Activated naive CD4-positive, alpha-beta T cell treated with anti-CD3 and anti-CD28 coated beads for 36 hours (primary cell): ENCODE results near the gene RNF167. TPM values are rescaled to one million over a fixed set of nuclear protein-coding genes. Genes with fewer than 3 reads are reported as not detected.

Experiments used
- CTCF ChIA-PET: fragments of 350-600 bp; sonication (Branson Sonifier 250); formaldehyde crosslinking; loops from one replicate; lab custom pipeline; 2021; ENCODE audit warnings: antibody characterized with exemption; lab: Charles Lee
- DNase-seq: peaks from one replicate; pipeline ENCODE4 v3.0.0-alpha.2; 2020
- H3K27ac Mint-ChIP-seq: one replicate; pipeline ENCODE4 v1.8.0; 2021; ENCODE audit warnings: mild to moderate bottlenecking, mixed read lengths
- H3K27me3 Mint-ChIP-seq: one replicate; pipeline ENCODE4 v1.8.0; 2021; ENCODE audit warnings: low read depth, mixed read lengths
- H3K36me3 Mint-ChIP-seq: one replicate; pipeline ENCODE4 v1.8.0; 2021; ENCODE audit warnings: low read depth, mixed read lengths
- H3K4me1 Mint-ChIP-seq: one replicate; pipeline ENCODE4 v1.8.0; 2021; ENCODE audit warnings: low read depth, mixed read lengths
- H3K4me3 Mint-ChIP-seq: one replicate; pipeline ENCODE4 v1.8.0; 2021; ENCODE audit warnings: mild to moderate bottlenecking, moderate library complexity, mixed read lengths
- H3K9me3 Mint-ChIP-seq: one replicate; pipeline ENCODE4 v1.8.0; 2021; ENCODE audit warnings: mixed read lengths
- intact Hi-C: fragments of 100-400 bp; cut with micrococcal nuclease; formaldehyde crosslinking; loops from one replicate; pipeline ENCODE4 v1.15.1; 2023
- total RNA-seq, 2 experiments: library from RNA; stranded (reverse); gene quantifications; one replicate each; pipeline ENCODE4 v1.2.3, GENCODE V29; 2021

RNF167 gene
- 100 to 1,000 TPM; 133 to 140 TPM for total RNA-seq

DNA sequence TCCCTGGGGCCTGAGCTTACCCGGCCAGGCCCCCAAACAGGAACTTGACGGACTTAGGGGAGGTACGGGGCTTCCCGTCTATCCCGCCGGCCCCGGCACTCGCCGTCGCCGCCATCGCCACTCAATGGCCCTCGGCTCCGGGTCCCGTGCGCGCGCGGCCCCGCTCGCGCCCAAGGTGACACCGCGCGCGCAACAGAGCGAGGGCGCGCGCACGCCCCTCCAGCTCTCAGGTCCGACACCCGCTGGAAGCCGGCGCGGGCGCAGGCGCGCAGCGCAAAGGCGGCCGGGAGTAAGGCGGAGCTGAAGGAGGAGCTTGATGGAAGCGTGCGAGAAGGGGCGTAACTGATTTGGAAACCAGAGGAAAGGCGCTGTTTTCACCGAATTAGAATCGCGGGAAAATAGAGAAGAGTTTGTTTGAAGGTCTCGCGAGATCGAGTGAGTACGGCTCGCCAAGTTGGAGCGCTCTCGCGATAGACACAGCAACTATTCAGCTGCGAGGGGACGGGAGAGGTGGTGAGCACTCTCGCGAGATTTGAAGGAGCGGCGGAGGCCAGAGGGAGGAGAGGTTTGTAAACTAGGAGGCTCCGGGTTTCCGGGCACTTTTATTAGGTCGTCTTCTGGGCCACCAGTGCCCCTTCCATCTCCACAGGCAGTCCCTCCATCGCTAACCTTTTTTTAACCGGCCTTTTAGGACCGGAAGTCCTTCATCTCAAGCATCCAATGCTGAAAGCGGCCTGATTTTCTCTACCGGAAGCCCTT lies at the start of gene RNF167, which contains the start of gene SLC25A11:
Gene RNF167 (plus strand): TSS at position 473 of the 759 bp plus-strand sequence. CDS start 642 bp downstream, outside the sequence.
Gene SLC25A11 (minus strand): TSS at position 251 of the 759 bp plus-strand sequence. CDS start 136 bp downstream, at position 115.
- H3K4me3 Mint-ChIP-seq: peak within 1 kb of the TSS; percentile 94
- no peaks in the 10 kb centered on the region for H3K9me3 Mint-ChIP-seq

DNA sequence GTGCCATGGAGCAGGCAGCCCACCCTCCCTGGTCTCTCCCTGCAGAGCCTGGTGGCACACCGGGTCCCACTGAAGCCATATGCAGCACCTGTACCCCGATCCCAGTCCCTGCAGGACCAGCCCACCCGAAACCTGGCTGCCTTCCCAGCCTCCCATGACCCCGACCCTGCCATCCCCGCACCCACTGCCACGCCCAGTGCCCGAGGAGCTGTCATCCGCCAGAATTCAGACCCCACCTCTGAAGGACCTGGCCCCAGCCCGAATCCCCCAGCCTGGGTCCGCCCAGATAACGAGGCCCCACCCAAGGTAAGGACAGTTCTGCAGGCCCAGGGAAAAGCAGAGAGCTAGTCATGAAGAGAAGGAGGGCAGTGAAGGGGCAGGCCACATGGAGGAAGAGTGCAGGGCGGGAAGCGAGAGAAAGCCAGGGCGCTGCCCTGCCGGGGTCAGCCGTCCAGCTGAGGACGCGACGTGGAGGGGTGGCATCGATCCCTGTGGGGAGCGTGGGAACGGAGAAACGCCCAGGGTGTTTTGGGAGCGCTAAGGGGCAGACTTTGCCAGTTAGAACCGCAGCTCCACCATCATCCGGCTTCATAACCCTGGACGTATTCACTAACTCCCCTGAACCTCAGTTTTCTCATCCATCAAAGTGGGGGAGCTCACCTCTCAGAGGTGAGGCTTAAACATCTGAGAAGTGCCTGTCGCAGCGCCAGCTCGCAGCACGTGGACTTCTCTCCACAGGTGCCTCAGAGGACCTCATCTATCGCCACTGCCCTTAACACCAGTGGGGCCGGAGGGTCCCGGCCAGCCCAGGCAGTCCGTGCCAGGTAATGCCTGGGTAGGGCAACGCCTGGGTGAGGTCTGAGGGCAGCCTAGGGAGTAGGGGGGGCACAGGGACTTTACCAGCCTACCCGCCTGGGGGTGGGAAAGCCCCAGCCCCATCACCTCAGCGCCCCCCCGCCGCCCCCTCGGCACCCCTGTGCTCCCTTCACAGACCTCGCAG lies 48.4 kb upstream of the RNF167 start:
- H3K36me3 Mint-ChIP-seq: peaks cover 11% of the 10 kb centered on the region

More for the DNA sequence above, at the start of gene RNF167, which contains the start of gene SLC25A11:
- Mint-ChIP-seq H3K36me3 (peaks cover 62% of the 10 kb centered on the region), H3K4me1 (peaks cover 56% of the 10 kb centered on the region), H3K27me3 (no peaks in the 10 kb centered on the region), H3K27ac (peak within 1 kb of the TSS; percentile 99)
- CTCF ChIA-PET: interaction anchor here (0.7 to 2.8 kb wide), 6 partner anchors 12 to 150 kb away, joined by 3 to 15 read pairs (median 4); partner anchors contain the start of genes C17orf107 and SPAG7
- DNase-seq: peak; percentile 98
- intact Hi-C loops: loop anchor here (1.0 to 10.0 kb wide), 11 partner anchors 8 to 975 kb away; partner anchors contain the start of genes ARRB2, ATP2A3, C17orf107 and CAMTA2

DNA sequence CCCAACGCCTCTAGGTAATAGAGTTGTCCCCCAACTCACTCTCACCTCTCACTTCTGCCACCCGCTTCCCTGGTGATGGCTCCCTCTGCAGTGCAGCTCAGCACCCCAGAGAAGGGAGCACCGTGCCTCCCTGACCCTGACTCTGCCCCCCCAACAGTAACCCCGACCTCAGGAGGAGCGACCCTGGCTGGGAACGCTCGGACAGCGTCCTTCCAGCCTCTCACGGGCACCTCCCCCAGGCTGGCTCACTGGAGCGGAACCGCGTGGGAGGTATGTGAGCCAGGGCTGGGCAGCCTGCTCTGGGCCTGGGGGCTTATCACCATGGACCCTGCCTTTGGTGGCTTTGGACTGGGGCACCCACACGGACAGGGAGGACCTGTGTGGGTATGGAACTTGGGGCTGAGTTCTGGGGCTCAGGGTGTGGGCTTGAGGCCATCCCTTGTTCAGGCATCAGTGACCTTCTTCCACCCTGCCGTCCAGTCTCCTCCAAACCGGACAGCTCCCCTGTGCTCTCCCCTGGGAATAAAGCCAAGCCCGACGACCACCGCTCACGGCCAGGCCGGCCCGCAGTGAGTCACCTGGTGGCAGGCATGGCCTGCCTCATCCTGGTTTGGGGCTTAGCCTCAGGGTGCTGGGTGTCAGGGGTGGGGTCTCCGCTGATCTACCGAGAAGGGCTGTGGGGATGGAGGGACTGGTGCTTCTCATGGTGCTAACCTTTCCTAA lies 47.4 kb upstream of the RNF167 start:
- peaks cover 11% of the 10 kb centered on the region for H3K36me3 Mint-ChIP-seq

More for the DNA sequence above, 48.4 kb upstream of the RNF167 start:
- H3K9me3 Mint-ChIP-seq: no peaks in the 10 kb centered on the region
- CTCF ChIA-PET: interaction anchor here (0.5 to 1.6 kb wide), 3 partner anchors 11 to 325 kb away, joined by 3 to 4 read pairs (median 4); partner anchors contain the start of gene CHRNE
- H3K27me3 Mint-ChIP-seq: no peaks in the 10 kb centered on the region
- no peak overlapping the region for H3K27ac Mint-ChIP-seq
- intact Hi-C loops: no loop called here
- H3K4me1 Mint-ChIP-seq: no peaks in the 10 kb centered on the region
- DNase-seq: no peak
- H3K4me3 Mint-ChIP-seq: no peak overlapping the region

DNA sequence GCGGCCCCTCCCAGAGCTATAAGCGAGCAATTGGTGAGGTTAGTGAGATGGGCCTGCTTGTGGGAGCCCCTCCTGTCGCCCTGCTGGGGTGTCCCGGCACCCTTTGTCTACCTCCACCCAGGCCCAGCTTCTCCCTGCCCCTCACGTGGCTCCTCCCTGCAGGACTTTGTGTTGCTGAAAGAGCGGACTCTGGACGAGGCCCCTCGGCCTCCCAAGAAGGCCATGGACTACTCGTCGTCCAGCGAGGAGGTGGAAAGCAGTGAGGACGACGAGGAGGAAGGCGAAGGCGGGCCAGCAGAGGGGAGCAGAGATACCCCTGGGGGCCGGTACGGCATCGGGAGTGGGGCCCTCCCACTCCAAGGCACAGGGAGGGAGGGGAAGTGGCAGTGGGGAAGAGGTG lies 46.8 kb upstream of the RNF167 start:
- CTCF ChIA-PET: no interaction called here
- H3K9me3 Mint-ChIP-seq: no peaks in the 10 kb centered on the region

More for the DNA sequence above, 47.4 kb upstream of the RNF167 start:
- Mint-ChIP-seq H3K27ac (no peak overlapping the region), H3K9me3 (no peaks in the 10 kb centered on the region), H3K27me3 (no peaks in the 10 kb centered on the region), H3K4me3 (no peak overlapping the region), H3K4me1 (no peaks in the 10 kb centered on the region)
- CTCF ChIA-PET: no interaction called here
- intact Hi-C loops: no loop called here
- no peak for DNase-seq

DNA sequence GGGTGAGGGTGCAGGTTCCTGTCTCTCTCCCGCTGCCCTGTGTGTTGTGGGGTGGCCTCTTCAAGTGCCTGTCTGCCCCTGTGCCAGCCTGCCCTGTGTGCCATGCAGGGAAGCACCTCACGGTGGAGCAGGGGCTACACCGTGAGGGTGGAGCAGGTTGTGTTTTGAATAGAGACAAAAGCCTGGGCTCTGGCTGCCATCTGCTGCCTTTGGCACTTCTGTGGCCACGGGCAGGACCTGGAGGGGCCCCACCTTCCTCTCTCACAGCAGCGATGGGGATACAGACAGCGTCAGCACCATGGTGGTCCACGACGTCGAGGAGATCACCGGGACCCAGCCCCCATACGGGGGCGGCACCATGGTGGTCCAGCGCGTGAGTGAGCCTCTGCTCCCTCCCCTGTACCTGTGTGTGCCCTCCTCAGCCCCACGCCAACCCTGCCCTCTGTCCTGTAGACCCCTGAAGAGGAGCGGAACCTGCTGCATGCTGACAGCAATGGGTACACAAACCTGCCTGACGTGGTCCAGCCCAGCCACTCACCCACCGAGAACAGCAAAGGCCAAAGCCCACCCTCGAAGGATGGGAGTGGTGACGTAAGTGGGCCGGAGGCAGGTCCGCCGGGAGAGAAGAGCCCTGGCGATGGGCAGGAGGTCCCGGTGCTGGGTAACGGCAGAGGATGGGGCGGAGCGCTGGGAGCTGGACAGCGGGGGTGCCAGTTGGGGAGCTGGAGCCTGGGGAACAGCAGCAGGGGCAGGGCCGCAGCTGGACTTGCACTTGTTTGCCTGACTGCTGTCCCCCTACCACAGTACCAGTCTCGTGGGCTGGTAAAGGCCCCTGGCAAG lies 46.1 kb upstream of the RNF167 start:
- Mint-ChIP-seq H3K27ac (no peak overlapping the region), H3K27me3 (no peaks in the 10 kb centered on the region), H3K4me3 (no peak overlapping the region), H3K4me1 (peaks cover 6% of the 10 kb centered on the region), H3K9me3 (no peaks in the 10 kb centered on the region), H3K36me3 (peaks cover 11% of the 10 kb centered on the region)
- no peak for DNase-seq
- CTCF ChIA-PET: no interaction called here
- intact Hi-C loops: no loop called here

More for the DNA sequence above, 46.8 kb upstream of the RNF167 start:
- Mint-ChIP-seq H3K27ac (no peak overlapping the region), H3K36me3 (peaks cover 11% of the 10 kb centered on the region), H3K27me3 (no peaks in the 10 kb centered on the region), H3K4me3 (no peak overlapping the region), H3K4me1 (no peaks in the 10 kb centered on the region)
- no peak for DNase-seq
- intact Hi-C loops: no loop called here

- H3K27ac Mint-ChIP-seq: no peak overlapping the region
- H3K9me3 Mint-ChIP-seq: no peaks in the 10 kb centered on the region
- peaks cover 11% of the 10 kb centered on the region for H3K4me1 Mint-ChIP-seq
- intact Hi-C loops: no loop called here
- H3K36me3 Mint-ChIP-seq: peaks cover 9% of the 10 kb centered on the region
- no peaks in the 10 kb centered on the region for H3K27me3 Mint-ChIP-seq
- CTCF ChIA-PET: no interaction called here
- DNase-seq: no peak
- H3K4me3 Mint-ChIP-seq: no peak overlapping the region
These were observed 44.9 kb upstream of the RNF167 start for GRCh38 chr17:4895121-4895520.

GRCh38 chr17:4895657-4896331 lies 44.3 kb upstream of the RNF167 start:
- intact Hi-C loops: no loop called here
- no peak for DNase-seq
- Mint-ChIP-seq H3K27ac (no peak overlapping the region), H3K4me1 (peaks cover 13% of the 10 kb centered on the region), H3K9me3 (no peaks in the 10 kb centered on the region), H3K36me3 (peaks cover 8% of the 10 kb centered on the region), H3K4me3 (no peak overlapping the region), H3K27me3 (no peaks in the 10 kb centered on the region)
- CTCF ChIA-PET: no interaction called here

DNA sequence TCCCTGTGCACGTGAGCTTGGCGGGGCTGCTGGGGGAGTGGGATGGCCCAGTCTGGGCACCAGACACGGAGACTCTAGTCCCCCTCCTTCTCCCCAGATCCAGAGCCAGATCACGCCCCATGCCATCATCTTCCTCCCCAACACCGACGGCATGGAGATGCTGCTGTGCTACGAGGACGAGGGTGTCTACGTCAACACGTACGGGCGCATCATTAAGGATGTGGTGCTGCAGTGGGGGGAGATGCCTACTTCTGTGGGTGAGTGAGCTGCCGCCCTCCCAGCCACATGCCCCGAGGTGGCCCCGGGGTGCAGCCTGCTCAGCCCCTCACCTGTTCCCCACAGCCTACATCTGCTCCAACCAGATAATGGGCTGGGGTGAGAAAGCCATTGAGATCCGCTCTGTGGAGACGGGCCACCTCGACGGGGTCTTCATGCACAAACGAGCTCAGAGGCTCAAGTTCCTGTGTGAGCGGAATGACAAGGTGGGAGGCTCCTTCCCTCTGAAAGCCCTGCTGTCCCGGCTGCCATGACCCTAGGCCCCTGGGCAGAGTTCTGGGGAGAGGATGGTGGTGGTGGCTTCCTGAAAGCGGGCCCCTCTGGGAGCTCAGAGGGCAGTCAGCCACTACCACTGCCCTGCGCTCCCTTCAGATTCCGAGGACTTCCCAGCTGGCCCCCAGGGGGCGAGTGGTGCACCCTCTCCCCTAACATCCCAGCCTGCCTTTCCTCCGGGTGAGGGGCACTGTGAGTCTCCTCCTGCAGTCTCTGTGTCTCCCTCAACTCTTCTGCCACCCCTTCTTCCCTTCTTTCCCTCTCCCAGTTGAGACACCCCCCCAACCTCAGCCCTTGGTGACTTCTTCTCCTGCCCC lies 43.5 kb upstream of the RNF167 start:
- Mint-ChIP-seq H3K4me1 (peaks cover 15% of the 10 kb centered on the region), H3K4me3 (no peak overlapping the region), H3K27ac (no peak overlapping the region), H3K36me3 (peaks cover 8% of the 10 kb centered on the region), H3K27me3 (no peaks in the 10 kb centered on the region), H3K9me3 (no peaks in the 10 kb centered on the region)
- DNase-seq: no peak
- intact Hi-C loops: no loop called here
- CTCF ChIA-PET: interaction anchor here (0.6 to 1.1 kb wide), 2 partner anchors 8 to 160 kb away, joined by 3 to 6 read pairs; no protein-coding TSS in a partner anchor

- Mint-ChIP-seq H3K4me3 (no peak overlapping the region), H3K4me1 (peaks cover 17% of the 10 kb centered on the region), H3K27ac (no peak overlapping the region), H3K27me3 (no peaks in the 10 kb centered on the region), H3K9me3 (no peaks in the 10 kb centered on the region), H3K36me3 (peaks cover 8% of the 10 kb centered on the region)
- DNase-seq: no peak
- CTCF ChIA-PET: interaction anchor here (0.6 to 1.1 kb wide), 2 partner anchors 9 to 161 kb away, joined by 3 to 6 read pairs; no protein-coding TSS in a partner anchor
- intact Hi-C loops: no loop called here
These were observed 42.8 kb upstream of the RNF167 start for GRCh38 chr17:4897198-4897687.

DNA sequence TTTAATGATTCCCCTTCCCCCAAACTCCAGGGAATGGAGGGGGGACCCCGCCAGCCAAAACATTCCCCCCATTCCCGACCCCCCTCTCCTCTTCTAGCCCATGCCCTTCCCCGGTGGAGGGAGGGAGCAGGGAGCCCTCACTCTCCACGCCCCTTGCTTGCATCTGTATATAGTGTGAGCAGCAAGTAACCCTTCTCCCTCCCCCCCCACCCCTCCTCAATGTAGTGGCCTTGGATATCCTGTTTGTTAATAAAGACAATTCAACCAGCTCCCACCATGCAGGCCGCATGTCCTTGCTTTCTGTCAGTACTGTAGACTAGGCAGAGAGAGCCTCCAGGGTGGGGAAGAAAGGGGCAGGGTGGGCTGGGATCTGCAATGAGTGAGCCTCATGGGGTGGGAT lies 42.3 kb upstream of the RNF167 start:
- CTCF ChIA-PET: no interaction called here
- Mint-ChIP-seq H3K4me1 (peaks cover 23% of the 10 kb centered on the region), H3K36me3 (peaks cover 8% of the 10 kb centered on the region), H3K4me3 (no peak overlapping the region), H3K9me3 (no peaks in the 10 kb centered on the region), H3K27me3 (no peaks in the 10 kb centered on the region), H3K27ac (no peak overlapping the region)
- intact Hi-C loops: loop anchor here (2.0 kb wide), 2 partner anchors 43 to 167 kb away; partner anchors contain the start of genes MED11, RNF167 and SLC25A11
- DNase-seq: no peak
